Peyer's patch (tissue), 4 donors: ENCODE data around the gene KDM8.

Experiments used
- POLR2A ChIP-seq, 2 donors: fragments of 450-650 bp; IDR thresholded peaks; one replicate each; pipeline ENCODE4 v1.5.1; 2017; ENCODE audit warnings: antibody characterized with exemption in 2 of 2, mild to moderate bottlenecking in 2 of 2, moderate library complexity in 2 of 2
- TF ChIP-seq, protein P1 (sequence below), 6 experiments: fragments of 450-650 bp in 4 of 6; fragments of 200-600 bp in 2 of 6; sonication (generic) in 1 of 6; IDR thresholded peaks; one replicate each; pipeline ENCODE4 v1.5.1; 2017 to 2019; ENCODE audit warnings: antibody characterized with exemption in 6 of 6, mild to moderate bottlenecking in 3 of 6, moderate library complexity in 1 of 6

DNA sequence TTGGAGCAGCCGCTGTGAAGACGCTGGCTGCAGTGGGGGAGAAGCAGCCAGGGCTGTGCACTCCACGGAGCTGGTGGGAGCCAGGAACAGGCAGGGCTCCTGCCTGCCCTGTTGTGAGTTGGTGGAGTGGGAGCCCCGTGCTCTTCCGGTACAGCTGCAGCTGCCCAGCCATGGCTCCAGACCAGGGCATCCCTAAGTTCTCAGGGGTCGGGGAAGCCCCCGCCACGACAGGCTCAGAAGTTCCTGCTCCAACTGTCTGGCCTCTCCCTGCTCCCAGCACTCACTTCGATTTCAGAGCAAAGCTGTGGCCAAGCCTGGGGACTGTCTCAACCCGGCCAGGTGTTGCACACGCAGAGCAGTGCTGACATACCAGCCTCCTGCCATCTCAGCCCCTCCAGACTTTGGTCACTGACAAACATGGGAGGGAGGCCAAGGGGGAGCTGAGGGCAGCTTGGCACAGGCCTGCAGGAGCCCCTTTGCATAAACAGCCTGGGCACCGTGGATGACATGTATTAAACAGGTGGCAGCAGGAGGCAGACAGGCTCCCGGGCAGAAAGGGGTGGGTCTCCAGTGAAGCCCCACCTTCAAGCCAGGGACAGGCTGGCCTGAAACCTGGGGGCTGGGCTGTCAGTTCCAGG lies 13.9 kb upstream of the KDM8 start:
- TF ChIP-seq, protein P1, sequence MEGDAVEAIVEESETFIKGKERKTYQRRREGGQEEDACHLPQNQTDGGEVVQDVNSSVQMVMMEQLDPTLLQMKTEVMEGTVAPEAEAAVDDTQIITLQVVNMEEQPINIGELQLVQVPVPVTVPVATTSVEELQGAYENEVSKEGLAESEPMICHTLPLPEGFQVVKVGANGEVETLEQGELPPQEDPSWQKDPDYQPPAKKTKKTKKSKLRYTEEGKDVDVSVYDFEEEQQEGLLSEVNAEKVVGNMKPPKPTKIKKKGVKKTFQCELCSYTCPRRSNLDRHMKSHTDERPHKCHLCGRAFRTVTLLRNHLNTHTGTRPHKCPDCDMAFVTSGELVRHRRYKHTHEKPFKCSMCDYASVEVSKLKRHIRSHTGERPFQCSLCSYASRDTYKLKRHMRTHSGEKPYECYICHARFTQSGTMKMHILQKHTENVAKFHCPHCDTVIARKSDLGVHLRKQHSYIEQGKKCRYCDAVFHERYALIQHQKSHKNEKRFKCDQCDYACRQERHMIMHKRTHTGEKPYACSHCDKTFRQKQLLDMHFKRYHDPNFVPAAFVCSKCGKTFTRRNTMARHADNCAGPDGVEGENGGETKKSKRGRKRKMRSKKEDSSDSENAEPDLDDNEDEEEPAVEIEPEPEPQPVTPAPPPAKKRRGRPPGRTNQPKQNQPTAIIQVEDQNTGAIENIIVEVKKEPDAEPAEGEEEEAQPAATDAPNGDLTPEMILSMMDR (IDR thresholded peaks at IDR 0.05): no peak
- no peak for TF ChIP-seq POLR2A (IDR thresholded peaks at IDR 0.05)
